Liver (tissue), 9 donors: Measurements from ENCODE around the gene EBP. TPM values are rescaled to one million over a fixed set of nuclear protein-coding genes. Genes with fewer than 3 reads are reported as not detected.

Experiments
- DNase-seq: peaks from one replicate; pipeline ENCODE4 v3.0.0-alpha.2; 2017; ENCODE audit warnings: low spot score
- H3K27ac ChIP-seq, 2 donors: one replicate each; pipeline ENCODE4 v1.7.0; 2013; ENCODE audit warnings: inconsistent platforms in 2 of 2, low read length in 2 of 2, control low read depth in 1 of 2, low read depth in 1 of 2, mild to moderate bottlenecking in 1 of 2
- H3K27me3 ChIP-seq, 4 donors: one replicate each; pipeline versions ENCODE4 v1.6.1 to v1.7.0; 2013; ENCODE audit warnings: low read length in 3 of 4, inconsistent platforms in 1 of 4, mild to moderate bottlenecking in 1 of 4, moderate library complexity in 1 of 4; ENCODE audit not compliant: control insufficient read depth in 4 of 4, insufficient read depth in 4 of 4
- H3K36me3 ChIP-seq, 4 donors: one replicate each; pipeline versions ENCODE4 v1.6.1 to v1.7.0; 2013; ENCODE audit warnings: low read length in 3 of 4, mild to moderate bottlenecking in 3 of 4, low read depth in 1 of 4, moderate library complexity in 1 of 4; ENCODE audit not compliant: control insufficient read depth in 4 of 4, insufficient read depth in 3 of 4
- H3K4me1 ChIP-seq, 4 donors: one replicate each; pipeline versions ENCODE4 v1.6.1 to v1.7.0; 2013; ENCODE audit warnings: low read length in 3 of 4, mild to moderate bottlenecking in 3 of 4, moderate library complexity in 1 of 4; ENCODE audit not compliant: control insufficient read depth in 4 of 4, insufficient read depth in 4 of 4
- H3K4me3 ChIP-seq, 3 donors: one replicate each; pipeline versions ENCODE4 v1.6.1 to v1.7.0; 2013; ENCODE audit warnings: low read length in 3 of 3, control low read depth in 1 of 3, low read depth in 1 of 3, mild to moderate bottlenecking in 1 of 3
- H3K9ac ChIP-seq, 2 donors: one replicate each; pipeline ENCODE4 v1.7.0; 2013; ENCODE audit warnings: low read length in 2 of 2, mild to moderate bottlenecking in 2 of 2, moderate library complexity in 2 of 2, control low read depth in 1 of 2, low read depth in 1 of 2
- H3K9me3 ChIP-seq, 4 donors: one replicate each; pipeline versions ENCODE4 v1.6.1 to v1.7.0; 2013; ENCODE audit warnings: low read length in 3 of 4; ENCODE audit not compliant: control insufficient read depth in 4 of 4
- ATF3 ChIP-seq: IDR thresholded peaks from 2 replicates; pipeline ENCODE4 v1.6.1; 2016; ENCODE audit warnings: antibody characterized with exemption
- CTCF ChIP-seq: fragments of 150-350 bp; IDR thresholded peaks from 2 replicates; pipeline ENCODE4 v1.5.1; 2017; ENCODE audit warnings: improper control_type of control experiment, low read depth, low read length; ENCODE audit not compliant: missing input control
- FOXA1 ChIP-seq: IDR thresholded peaks from 2 replicates; pipeline ENCODE4 v1.6.1; 2016; ENCODE audit warnings: antibody characterized with exemption
- FOXA2 ChIP-seq: IDR thresholded peaks from 2 replicates; pipeline ENCODE4 v1.6.1; 2016; ENCODE audit warnings: antibody characterized with exemption
- GABPA ChIP-seq, 2 donors: IDR thresholded peaks in 1 of 2; conservative IDR thresholded peaks in 1 of 2; 2 replicates each; pipeline ENCODE4 v1.6.1; 2016; ENCODE audit warnings: antibody characterized with exemption in 2 of 2, mild to moderate bottlenecking in 1 of 2, moderate library complexity in 1 of 2
- JUND ChIP-seq, 2 donors: IDR thresholded peaks; 2 replicates each; pipeline ENCODE4 v1.6.1; 2016; ENCODE audit warnings: antibody characterized with exemption in 2 of 2
- NR2F2 ChIP-seq: IDR thresholded peaks from 2 replicates; pipeline ENCODE4 v1.6.1; 2016; ENCODE audit warnings: antibody characterized with exemption
- RAD21 ChIP-seq, 2 donors: IDR thresholded peaks; 2 replicates each; pipeline ENCODE4 v1.6.1; 2016; ENCODE audit warnings: antibody characterized with exemption in 2 of 2, mild to moderate bottlenecking in 2 of 2
- RXRA ChIP-seq, 2 donors: IDR thresholded peaks; 2 replicates each; pipeline ENCODE4 v1.6.1; 2017 to 2018; ENCODE audit warnings: antibody characterized with exemption in 2 of 2, mild to moderate bottlenecking in 1 of 2
- TAF1 ChIP-seq: conservative IDR thresholded peaks from 2 replicates; pipeline ENCODE4 v1.6.1; 2016; ENCODE audit warnings: antibody characterized with exemption, mild to moderate bottlenecking
- YY1 ChIP-seq: IDR thresholded peaks from 2 replicates; pipeline ENCODE4 v1.6.1; 2016; ENCODE audit warnings: antibody characterized with exemption, mild to moderate bottlenecking
- ZBTB33 ChIP-seq: IDR thresholded peaks from 2 replicates; pipeline ENCODE4 v1.6.1; 2016; ENCODE audit warnings: antibody characterized with exemption
- WGBS: extraction: QIAGEN DNeasy Blood & Tissue Kit; methylation state at CpG from one replicate; pipeline ENCODE4 v1.1.7; 2013; 5-methylcytosine and 5-hydroxymethylcytosine counted together
- polyA plus RNA-seq, 2 donors: library from polyadenylated mRNA; stranded (reverse) in 1 of 2; unstranded in 1 of 2; fragments of 200-250 nt in 1 of 2; fragments of >200 nt in 1 of 2; fragmentation: Nextera tagmentation in 1 of 2; extraction: Ambion mirVana in 1 of 2; gene quantifications; one replicate each; pipeline versions ENCODE4 v1.2.1 to v1.2.3, GENCODE V29; 2013 to 2015
- total RNA-seq, 2 donors: library from RNA; depleted of rRNA; stranded (reverse); fragments of >200 nt; gene quantifications; one replicate each; pipeline ENCODE4 v1.2.3, GENCODE V29; 2014
- TF ChIP-seq, protein P1 (sequence below): IDR thresholded peaks from 2 replicates; pipeline ENCODE4 v1.6.1; 2016; ENCODE audit warnings: antibody characterized with exemption, mild to moderate bottlenecking
- TF ChIP-seq, protein P2 (sequence below): IDR thresholded peaks from 2 replicates; pipeline ENCODE4 v1.6.1; 2016; ENCODE audit warnings: antibody characterized with exemption
- donor health status: healthy.
- donor health status: healthy.
- donor health status: healthy.
- donor health status: healthy.
- donor health status: healthy.

Gene EBP
- total and polyA plus RNA-seq, 4 donors: 304 to 474 (median 369) TPM

DNA sequence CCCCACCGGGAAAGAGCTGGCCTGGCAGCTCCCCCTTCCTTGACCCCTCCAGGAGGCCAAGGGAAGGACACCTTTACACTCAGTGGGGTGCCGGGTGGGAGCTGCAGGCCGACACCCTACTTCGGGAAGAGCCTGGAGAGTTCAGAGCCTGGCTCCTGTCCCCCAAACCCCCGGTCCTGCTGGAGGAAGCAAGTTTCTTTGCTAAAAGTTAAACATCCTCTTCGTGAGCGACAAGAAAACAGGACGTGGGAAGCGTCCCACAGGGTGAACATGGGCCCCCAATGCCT lies 48.0 kb upstream of the EBP start:
- Histone ChIP-seq H3K4me1 (peaks cover 0 to 9% (median 6%) of the 10 kb centered on the region in 4 donors), H3K36me3 (peaks cover 0 to 2% (median 0%) of the 10 kb centered on the region in 4 donors), H3K9me3 (no peaks in the 10 kb centered on the region), H3K4me3 (no peak overlapping the region), H3K27me3 (peaks cover 0 to 7% (median 0%) of the 10 kb centered on the region in 4 donors), H3K9ac (no peak overlapping the region), H3K27ac (no peak overlapping the region)
- WGBS: 84% methylated on average over 9 of the region's 9 CpGs
- no peak for TF ChIP-seq FOXA1
- TF ChIP-seq, protein P1, sequence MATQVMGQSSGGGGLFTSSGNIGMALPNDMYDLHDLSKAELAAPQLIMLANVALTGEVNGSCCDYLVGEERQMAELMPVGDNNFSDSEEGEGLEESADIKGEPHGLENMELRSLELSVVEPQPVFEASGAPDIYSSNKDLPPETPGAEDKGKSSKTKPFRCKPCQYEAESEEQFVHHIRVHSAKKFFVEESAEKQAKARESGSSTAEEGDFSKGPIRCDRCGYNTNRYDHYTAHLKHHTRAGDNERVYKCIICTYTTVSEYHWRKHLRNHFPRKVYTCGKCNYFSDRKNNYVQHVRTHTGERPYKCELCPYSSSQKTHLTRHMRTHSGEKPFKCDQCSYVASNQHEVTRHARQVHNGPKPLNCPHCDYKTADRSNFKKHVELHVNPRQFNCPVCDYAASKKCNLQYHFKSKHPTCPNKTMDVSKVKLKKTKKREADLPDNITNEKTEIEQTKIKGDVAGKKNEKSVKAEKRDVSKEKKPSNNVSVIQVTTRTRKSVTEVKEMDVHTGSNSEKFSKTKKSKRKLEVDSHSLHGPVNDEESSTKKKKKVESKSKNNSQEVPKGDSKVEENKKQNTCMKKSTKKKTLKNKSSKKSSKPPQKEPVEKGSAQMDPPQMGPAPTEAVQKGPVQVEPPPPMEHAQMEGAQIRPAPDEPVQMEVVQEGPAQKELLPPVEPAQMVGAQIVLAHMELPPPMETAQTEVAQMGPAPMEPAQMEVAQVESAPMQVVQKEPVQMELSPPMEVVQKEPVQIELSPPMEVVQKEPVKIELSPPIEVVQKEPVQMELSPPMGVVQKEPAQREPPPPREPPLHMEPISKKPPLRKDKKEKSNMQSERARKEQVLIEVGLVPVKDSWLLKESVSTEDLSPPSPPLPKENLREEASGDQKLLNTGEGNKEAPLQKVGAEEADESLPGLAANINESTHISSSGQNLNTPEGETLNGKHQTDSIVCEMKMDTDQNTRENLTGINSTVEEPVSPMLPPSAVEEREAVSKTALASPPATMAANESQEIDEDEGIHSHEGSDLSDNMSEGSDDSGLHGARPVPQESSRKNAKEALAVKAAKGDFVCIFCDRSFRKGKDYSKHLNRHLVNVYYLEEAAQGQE: no peak
- TF ChIP-seq CTCF: no peak
- no peak for TF ChIP-seq YY1
- TF ChIP-seq TAF1: no peak
- TF ChIP-seq JUND (IDR thresholded peaks at IDR 0.05): no peak
- TF ChIP-seq, protein P2, sequence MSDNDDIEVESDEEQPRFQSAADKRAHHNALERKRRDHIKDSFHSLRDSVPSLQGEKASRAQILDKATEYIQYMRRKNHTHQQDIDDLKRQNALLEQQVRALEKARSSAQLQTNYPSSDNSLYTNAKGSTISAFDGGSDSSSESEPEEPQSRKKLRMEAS: no peak
- no peak for TF ChIP-seq GABPA (IDR thresholded peaks at IDR 0.05 in 1 of 2, conservative IDR thresholded peaks at IDR 0.05 in 1 of 2)
- TF ChIP-seq ATF3: no peak
- TF ChIP-seq ZBTB33: no peak
- no peak for TF ChIP-seq NR2F2
- no peak for TF ChIP-seq FOXA2
- DNase-seq: no peak

DNA sequence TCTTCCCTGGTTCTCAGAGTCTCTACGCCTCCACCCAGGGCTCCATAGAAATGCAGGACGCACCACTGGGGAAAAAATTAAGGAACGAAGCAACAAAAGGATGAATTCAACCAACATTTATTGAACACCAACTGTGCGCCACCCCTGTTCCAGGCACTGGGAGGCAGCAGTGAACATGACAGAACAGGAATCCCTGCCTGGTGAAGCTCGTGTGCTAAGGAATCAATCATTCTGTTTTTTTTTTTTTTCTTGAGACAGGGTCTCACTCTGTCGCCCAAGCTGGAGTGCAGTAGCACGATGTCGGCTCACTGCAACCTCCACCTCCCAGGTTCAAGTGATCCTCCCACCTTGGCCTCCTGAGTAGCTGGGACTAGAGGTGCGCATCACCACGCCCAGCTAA lies 47.5 kb upstream of the EBP start:
- H3K27ac ChIP-seq: no peak overlapping the region
- H3K36me3 ChIP-seq: peaks cover 0 to 2% (median 0%) of the 10 kb centered on the region in 4 donors
- H3K9me3 ChIP-seq: no peaks in the 10 kb centered on the region
- peaks cover 0 to 9% (median 6%) of the 10 kb centered on the region in 4 donors for H3K4me1 ChIP-seq
- TF ChIP-seq CTCF (peak; percentile 19), RAD21 (IDR thresholded peaks at IDR 0.05) (peak; percentile 31 to 58), RXRA (IDR thresholded peaks at IDR 0.05) (no peak)
- H3K4me3 ChIP-seq: no peak overlapping the region
- 77% methylated on average over 10 of the region's 10 CpGs for WGBS
- no peak for DNase-seq
- no peak overlapping the region for H3K9ac ChIP-seq
- peaks cover 0 to 6% (median 0%) of the 10 kb centered on the region in 4 donors for H3K27me3 ChIP-seq
